ENCODE data around the gene NXF2B.
"Not testable (repeated sequence)": the region's sequence is repeated elsewhere in the genome, so short reads cannot be mapped to it uniquely, and the experiment has no call there.

Gene NXF2B, protein sequence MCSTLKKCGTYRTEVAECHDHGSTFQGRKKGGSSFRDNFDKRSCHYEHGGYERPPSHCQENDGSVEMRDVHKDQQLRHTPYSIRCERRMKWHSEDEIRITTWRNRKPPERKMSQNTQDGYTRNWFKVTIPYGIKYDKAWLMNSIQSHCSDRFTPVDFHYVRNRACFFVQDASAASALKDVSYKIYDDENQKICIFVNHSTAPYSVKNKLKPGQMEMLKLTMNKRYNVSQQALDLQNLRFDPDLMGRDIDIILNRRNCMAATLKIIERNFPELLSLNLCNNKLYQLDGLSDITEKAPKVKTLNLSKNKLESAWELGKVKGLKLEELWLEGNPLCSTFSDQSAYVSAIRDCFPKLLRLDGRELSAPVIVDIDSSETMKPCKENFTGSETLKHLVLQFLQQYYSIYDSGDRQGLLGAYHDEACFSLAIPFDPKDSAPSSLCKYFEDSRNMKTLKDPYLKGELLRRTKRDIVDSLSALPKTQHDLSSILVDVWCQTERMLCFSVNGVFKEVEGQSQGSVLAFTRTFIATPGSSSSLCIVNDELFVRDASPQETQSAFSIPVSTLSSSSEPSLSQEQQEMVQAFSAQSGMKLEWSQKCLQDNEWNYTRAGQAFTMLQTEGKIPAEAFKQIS

DNA sequence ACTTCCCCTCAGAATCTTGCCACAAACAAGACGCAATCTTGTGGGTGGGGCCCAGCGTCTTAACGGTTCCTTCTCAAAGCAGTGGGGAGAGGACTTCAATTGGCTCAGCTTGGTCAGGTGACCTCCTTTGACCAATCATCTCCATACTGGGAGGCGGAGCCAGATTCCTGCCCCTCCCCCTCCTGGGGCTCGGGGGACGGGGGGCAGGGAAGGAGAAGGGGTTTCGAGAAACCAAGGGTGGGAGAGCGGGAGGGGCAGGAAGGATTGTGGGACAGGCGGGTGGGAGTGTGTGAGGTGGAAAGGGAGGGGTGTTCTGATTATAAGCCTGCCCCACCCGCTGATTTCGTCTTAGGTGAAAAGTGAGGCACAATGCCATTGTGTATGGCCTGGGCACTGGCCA, at the start of gene NXF2B:
NXF2B (minus strand) TSS at position 101 of the 400 bp plus-strand sequence. CDS start 59,972 bp downstream, outside the sequence.
- not testable (repeated sequence) for H3K4me3 ChIP-seq (ENCODE audit: low read depth, low read length)

DNA sequence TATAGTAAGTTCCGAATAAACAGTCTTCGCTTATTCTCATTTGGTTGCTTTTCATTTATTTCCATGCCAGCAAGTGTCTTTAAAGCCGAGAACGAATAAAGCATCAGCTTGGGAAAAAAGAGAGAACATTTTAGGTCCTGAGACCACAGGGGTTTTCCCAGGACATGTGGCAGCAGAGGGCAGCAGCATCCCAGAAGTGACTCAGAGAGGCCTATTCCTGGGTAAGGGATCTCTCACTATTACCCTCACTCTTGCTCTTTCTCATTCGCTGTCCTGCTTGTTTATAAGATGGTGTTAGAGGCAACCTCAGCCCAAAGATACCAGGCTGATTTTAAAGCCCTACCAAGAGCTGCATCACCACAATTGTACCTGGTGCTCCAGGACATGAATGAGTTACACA, 39.0 kb upstream of the NXF2B start:
- H3K4me3 ChIP-seq (ENCODE audit: low read depth, low read length): not testable (repeated sequence)

DNA sequence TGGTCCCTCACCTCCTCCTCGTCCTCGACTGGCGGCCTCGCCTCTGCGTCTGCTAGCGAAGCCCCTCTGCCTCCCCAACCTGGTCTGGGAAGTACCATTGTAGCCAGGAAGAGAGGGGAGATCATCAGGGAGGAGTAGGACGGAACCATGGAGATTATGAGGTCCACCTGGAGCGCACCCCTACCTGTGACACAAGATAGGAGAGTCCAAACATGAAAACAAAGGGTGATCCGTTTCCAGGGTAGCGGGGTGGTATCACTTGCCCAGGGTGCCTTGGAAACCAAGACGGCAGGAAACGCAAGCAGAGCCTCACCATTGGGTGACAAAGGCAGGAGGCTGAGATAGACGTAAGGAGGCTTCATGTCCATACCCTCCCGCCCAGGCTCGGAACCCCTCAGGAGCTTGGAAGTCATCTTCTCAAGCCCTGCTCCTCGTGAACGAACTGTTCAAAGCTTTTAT, 32.0 kb upstream of the NXF2B start, which contains the start of gene TCP11X2:
TCP11X2 (minus strand) TSS at position 51 of the 459 bp plus-strand sequence.
- H3K4me3 ChIP-seq (ENCODE audit: low read depth, low read length): not testable (repeated sequence)

DNA sequence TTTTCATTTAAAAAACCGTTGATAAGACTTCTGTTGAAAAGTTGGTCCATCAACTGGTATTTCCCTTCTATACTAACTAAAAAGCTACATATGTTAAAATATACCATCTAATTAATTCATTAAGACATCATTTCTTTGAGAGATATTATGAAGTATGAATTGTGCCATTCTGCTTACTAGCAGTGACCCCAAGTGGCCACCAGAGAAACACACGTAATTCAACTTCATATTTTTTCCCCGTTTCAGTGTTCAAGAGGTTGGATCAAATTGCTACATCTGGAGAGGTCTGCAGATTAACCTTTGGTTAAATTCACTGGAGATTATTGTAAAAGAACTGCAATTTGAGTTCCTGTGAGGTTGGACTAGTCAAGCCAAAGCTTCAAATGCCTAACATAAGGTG, 30.4 kb upstream of the NXF2B start:
- H3K4me3 ChIP-seq (ENCODE audit: low read depth, low read length): not testable (repeated sequence)

DNA sequence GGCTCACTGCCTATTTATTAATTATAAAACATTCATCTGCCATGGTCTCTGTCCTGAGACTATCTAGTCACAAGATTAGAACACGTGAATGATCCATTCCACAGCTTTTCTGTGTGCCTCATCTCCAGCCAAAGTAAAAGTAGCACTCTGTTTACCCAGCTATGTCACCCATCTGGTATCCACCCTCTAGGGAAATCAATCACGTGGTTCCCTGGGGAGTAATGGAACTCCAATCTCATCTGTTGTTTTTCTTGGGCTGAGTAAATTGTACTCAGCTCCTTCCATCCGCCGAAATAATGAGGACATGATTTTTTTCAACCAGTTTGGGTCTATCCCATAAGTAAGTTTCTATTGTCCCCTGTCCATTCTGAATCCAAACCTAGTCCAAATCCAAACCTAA, 18.8 kb upstream of the NXF2B start:
- not testable (repeated sequence) for H3K4me3 ChIP-seq (ENCODE audit: low read depth, low read length)

DNA sequence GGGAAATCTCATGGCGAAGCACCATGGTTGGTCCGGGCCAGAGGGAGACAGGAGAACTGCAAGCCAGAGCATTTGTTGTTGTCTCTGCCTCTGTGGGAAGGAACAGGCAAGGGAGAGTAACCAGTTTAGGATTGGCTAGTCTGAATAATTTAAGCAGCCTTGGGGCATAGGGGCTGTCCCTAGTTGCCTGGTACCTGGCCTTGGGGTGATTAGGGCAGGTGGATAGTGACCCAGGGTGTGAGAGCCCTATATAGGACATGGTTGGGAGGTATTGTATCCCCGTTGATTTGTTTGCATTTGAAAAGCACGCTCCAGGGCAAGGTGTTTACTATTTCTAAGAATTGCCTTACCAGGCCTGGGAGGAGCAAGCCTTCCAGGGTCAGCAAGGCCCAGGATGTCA, 25.3 kb downstream of the NXF2B start:
- H3K4me3 ChIP-seq (ENCODE audit: low read depth, low read length): not testable (repeated sequence)

DNA sequence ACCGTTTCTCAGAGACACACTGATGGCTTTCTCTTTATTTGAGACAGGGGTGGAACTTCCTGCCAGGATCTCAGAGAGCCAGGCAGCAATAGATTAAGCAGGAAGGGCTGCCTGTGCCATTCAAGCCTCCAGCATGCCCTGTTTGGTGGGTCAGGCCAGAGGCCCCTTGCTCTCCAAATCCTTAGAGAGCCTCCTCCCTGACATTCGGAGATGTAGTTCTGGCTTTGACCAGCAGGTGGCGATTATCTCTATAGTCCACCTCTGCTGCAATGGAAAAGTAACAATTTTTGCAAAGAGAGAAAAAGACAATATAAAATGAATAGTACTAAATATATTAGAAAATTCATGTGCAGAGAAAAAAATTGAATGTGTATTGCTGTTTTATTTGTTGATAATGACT, 93.9 kb downstream of the NXF2B start:
- TF ChIP-seq, protein P1, sequence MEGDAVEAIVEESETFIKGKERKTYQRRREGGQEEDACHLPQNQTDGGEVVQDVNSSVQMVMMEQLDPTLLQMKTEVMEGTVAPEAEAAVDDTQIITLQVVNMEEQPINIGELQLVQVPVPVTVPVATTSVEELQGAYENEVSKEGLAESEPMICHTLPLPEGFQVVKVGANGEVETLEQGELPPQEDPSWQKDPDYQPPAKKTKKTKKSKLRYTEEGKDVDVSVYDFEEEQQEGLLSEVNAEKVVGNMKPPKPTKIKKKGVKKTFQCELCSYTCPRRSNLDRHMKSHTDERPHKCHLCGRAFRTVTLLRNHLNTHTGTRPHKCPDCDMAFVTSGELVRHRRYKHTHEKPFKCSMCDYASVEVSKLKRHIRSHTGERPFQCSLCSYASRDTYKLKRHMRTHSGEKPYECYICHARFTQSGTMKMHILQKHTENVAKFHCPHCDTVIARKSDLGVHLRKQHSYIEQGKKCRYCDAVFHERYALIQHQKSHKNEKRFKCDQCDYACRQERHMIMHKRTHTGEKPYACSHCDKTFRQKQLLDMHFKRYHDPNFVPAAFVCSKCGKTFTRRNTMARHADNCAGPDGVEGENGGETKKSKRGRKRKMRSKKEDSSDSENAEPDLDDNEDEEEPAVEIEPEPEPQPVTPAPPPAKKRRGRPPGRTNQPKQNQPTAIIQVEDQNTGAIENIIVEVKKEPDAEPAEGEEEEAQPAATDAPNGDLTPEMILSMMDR (IDR thresholded peaks at IDR 0.05; ENCODE audit: borderline replicate concordance, insufficient read depth, low read depth, low read length): peak; percentile 65

DNA sequence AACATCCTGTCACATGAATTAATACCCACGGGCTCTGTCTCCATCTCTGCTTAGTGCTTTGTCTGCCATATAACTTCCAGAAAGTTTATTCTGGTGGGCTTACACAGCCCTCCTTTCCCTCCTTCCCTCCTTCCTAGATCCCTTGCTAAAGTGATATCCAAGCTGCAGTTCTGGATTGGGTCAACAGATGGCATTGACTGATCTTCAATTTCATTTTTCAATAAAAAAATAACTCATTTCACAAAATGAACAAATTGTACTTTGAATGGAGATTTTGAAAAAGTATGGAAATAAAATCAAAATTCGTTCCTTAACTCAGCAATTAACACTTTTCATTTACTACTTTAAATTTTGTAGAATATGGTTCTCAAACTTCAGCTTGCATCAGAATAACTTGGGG, 97.9 kb downstream of the NXF2B start:
- TF ChIP-seq, protein P1 (IDR thresholded peaks at IDR 0.05; ENCODE audit: borderline replicate concordance, insufficient read depth, low read depth, low read length): peak; percentile 11; the same call in 1 of the 2 replicates
- no peak overlapping the region for H3K4me3 ChIP-seq (ENCODE audit: low read depth, low read length)

More for the DNA sequence above, 93.9 kb downstream of the NXF2B start:
- no peak overlapping the region for H3K4me3 ChIP-seq (ENCODE audit: low read depth, low read length)

DNA sequence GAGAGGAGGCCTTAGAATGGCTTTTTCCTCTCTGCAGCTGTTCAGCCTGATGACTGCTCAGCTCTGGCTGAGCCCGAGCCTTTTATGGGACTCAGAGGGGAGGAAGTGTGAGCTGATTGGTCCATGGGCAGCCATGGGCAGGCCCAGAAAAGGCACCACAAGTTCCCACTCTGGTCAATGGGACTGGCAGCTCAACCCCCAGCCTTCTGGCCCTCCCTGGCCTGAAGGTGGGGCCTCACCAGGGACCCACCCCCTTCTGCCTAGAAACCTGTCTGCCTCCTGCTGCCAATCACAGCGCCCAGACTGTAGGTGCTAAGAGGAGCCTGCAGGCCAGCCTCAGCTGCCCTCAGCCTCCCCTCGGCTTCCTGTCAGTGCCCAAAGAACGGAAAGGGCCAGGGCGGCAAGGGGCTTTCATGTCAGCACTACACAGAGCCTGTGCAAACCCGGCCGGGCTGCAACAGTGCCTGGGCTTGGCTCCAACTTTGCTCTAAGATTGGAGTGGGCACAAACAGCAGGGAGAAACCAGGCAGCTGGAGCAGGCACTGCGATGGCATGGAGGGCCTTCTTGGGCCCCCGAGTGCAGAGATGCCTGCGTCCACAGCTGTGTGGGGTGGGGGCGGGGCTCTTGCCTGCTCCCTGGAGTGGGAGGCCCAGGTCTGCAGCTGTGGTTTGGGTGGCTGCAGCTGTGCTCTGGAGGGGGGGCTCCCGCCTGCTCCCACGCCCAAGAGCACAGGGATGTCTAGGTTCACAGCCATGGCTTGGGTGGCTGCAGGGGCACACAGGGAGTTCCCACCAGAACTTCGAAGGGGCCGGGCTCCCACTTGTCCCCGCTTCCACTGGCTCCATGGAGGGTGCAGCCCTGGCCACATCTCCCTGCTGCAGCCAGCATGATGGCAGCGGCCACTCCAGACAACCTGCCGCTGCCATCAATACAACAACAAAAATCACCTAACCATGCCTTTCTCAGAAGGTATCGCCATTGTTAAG, 100.2 kb downstream of the NXF2B start:
- TF ChIP-seq, protein P1 (IDR thresholded peaks at IDR 0.05; ENCODE audit: borderline replicate concordance, insufficient read depth, low read depth, low read length): no peak
- no peak overlapping the region for H3K4me3 ChIP-seq (ENCODE audit: low read depth, low read length)

DNA sequence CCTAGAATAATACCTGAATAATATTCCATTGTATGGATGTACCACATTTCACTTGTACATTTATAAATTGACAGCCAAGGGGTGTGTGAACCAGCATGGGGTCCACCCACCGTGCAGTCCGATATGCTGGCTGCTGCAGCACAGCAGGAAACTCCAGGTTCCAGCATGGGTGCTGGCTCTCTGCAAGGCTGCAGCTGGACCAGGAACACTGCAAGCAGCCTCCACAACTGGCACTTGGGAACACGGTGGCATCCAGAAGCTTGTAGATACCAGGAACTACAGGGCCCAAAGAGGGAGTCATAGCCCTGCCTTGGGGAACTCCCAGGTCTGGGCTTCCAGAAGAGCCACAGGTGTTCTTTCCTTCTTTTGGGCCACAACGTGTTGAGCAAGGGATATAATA, 101.6 kb downstream of the NXF2B start:
- H3K4me3 ChIP-seq (ENCODE audit: low read depth, low read length): no peak overlapping the region
- TF ChIP-seq, protein P1 (IDR thresholded peaks at IDR 0.05; ENCODE audit: borderline replicate concordance, insufficient read depth, low read depth, low read length): no peak
